GM13976 (cell line): ENCODE data around the gene ZNF43.
"Not testable (repeated sequence)": the region's sequence is repeated elsewhere in the genome, so short reads cannot be mapped to it uniquely, and the experiment has no call there.

Experiments used
- DNase-seq: peaks from one replicate; pipeline ENCODE4 v3.0.0; 2012; ENCODE audit warnings: low spot score
- CTCF ChIP-seq: IDR thresholded peaks from 2 replicates; pipeline ENCODE4 v1.5.1; 2012; ENCODE audit warnings: borderline replicate concordance, mild to moderate bottlenecking; ENCODE audit not compliant: insufficient read depth; ENCODE audit errors: extremely low read depth, missing control alignments, control extremely low read depth
- in situ Hi-C: fragments of 300-500 bp; cut with MboI; formaldehyde crosslinking; loops from one replicate; pipeline ENCODE4 v1.12.0; 2022; ENCODE audit warnings: low sequenced_read_pairs, mixed read lengths, inconsistent platforms; ENCODE audit not compliant: unreplicated experiment

Gene ZNF43

GRCh38 chr19:21835810-21836444, at the start of gene ZNF43:
TSS of gene ZNF43 (minus strand) at chr19:21836182. CDS start at chr19:21836038, 144 bp downstream.
- TF ChIP-seq CTCF: no peak
- peak; percentile 78 for DNase-seq
- in situ Hi-C loops: no loop called here

GRCh38 chr19:21885516-21885915, 49.5 kb upstream of the ZNF43 start:
- in situ Hi-C loops, DNase-seq: not testable (repeated sequence)

DNA sequence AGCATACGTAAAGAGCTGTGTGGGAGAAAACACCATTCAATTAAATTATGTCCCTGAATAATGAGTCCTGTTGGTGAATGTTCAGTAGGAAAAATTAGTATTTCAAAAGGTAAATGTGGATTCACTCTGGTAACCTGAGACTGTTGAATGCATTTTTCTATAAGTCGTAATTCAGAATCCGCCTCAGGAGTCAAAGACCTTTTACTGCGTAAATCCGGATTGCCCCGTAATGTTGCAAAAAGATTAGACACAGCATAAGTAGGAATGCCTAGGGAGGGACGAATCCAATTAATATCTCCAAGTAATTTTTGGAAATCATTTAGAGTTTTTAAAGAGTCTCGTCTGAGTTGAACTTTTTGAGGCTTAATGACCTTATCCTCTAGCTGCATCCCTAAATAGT, 48.8 kb upstream of the ZNF43 start:
- DNase-seq, in situ Hi-C loops: not testable (repeated sequence)

- no peak for TF ChIP-seq CTCF
- in situ Hi-C loops: no loop called here
- DNase-seq: no peak
Observed at GRCh38 chr19:21883516-21883915, 47.5 kb upstream of the ZNF43 start.

DNA sequence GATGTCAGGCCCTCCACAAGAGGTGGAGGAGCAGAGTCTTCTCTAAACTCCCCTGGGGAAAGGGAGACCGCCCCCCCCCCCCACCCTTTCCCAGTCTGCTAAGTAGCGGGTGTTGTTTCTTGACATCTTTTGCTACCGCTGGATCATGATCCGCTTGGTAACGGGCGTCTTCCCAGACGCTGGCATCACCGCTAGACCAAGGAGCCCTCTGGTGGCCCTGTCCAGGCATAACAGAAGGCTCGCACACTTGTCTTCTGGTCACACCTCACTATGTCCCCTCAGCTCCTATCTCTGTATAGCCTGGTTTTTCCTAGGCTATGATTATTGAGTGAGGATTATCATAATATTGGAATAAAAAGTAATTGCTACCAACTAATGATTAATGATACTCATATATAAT, 44.8 kb upstream of the ZNF43 start:
- in situ Hi-C loops, DNase-seq: not testable (repeated sequence)

- in situ Hi-C loops: no loop called here
- TF ChIP-seq CTCF: no peak
- DNase-seq: no peak
Observed at GRCh38 chr19:21878646-21879045, 42.7 kb upstream of the ZNF43 start.

DNA sequence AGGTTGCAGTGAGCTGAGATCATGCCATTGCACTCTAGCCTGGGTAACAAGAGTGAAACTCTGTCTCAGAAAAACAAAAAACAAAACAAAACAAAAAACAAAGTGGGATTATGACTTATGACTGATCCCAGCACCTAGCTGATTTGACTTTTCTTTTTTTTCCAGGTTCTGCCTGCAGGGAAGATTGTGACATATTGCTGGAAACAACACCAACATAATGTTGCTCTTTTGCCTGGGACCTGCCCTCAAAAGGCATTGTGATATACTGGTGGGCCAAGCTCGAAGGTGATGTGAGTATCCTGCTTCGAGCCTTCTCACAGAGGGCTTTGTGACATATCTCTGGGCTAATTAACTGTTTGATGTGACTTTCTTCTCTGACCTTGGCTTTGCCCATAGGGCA, 42.0 kb upstream of the ZNF43 start:
- in situ Hi-C loops: no loop called here

GRCh38 chr19:21876608-21877007, 40.6 kb upstream of the ZNF43 start:
- DNase-seq, in situ Hi-C loops: not testable (repeated sequence)

More for the DNA sequence above, 42.0 kb upstream of the ZNF43 start:
- no peak for DNase-seq
- TF ChIP-seq CTCF: no peak

GRCh38 chr19:21856773-21857514, 21.0 kb upstream of the ZNF43 start:
- TF ChIP-seq CTCF: no peak
- in situ Hi-C loops: no loop called here

More at GRCh38 chr19:21856773-21857514, 21.0 kb upstream of the ZNF43 start:
- DNase-seq: no peak
